CD8-positive, alpha-beta memory T cell (primary cell): ENCODE data around the gene DBNDD2. TPM values are rescaled to one million over a fixed set of nuclear protein-coding genes. Genes with fewer than 3 reads are reported as not detected.

ENCODE experiments used
- CTCF ChIA-PET: fragments of 350-600 bp; sonication (Branson Sonifier 250); formaldehyde crosslinking; loops from one replicate; lab custom pipeline; 2021; ENCODE audit warnings: antibody characterized with exemption; lab: Charles Lee
- POLR2A ChIA-PET: fragments of 350-600 bp; sonication (Branson Sonifier 250); formaldehyde crosslinking; loops from one replicate; lab custom pipeline; 2021; ENCODE audit warnings: antibody characterized with exemption; lab: Charles Lee
- DNase-seq, 5 donors: peaks; one replicate each; pipeline versions ENCODE4 v3.0.0 to v3.0.0-alpha.2; 2020 to 2022; ENCODE audit warnings: mixed read lengths in 1 of 5
- H3K27ac ChIP-seq: one replicate; pipeline ENCODE4 v1.7.0; 2013; ENCODE audit warnings: low read depth, mild to moderate bottlenecking, low read length, moderate library complexity
- H3K27me3 ChIP-seq: 2 replicates; pipeline ENCODE4 v1.7.0; 2013; ENCODE audit warnings: low read length, mild to moderate bottlenecking; ENCODE audit not compliant: insufficient read depth, poor library complexity, severe bottlenecking
- H3K36me3 ChIP-seq: 2 replicates; pipeline ENCODE4 v1.7.0; 2013; ENCODE audit warnings: mild to moderate bottlenecking, low read length, moderate library complexity; ENCODE audit not compliant: insufficient read depth
- H3K4me1 ChIP-seq: 2 replicates; pipeline ENCODE4 v1.7.0; 2013; ENCODE audit warnings: mild to moderate bottlenecking, low read length, moderate library complexity; ENCODE audit not compliant: insufficient read depth
- H3K4me3 ChIP-seq: 2 replicates; pipeline ENCODE4 v1.7.0; 2013; ENCODE audit warnings: mild to moderate bottlenecking, low read length
- H3K9me3 ChIP-seq: 2 replicates; pipeline ENCODE4 v1.7.0; 2013; ENCODE audit warnings: mild to moderate bottlenecking, low read length
- H3K27ac Mint-ChIP-seq, 8 donors: one replicate each; pipeline ENCODE4 v1.8.0; 2020 to 2021; ENCODE audit warnings: mixed read lengths in 8 of 8, mild to moderate bottlenecking in 6 of 8, inconsistent platforms in 3 of 8, moderate library complexity in 3 of 8
- H3K27me3 Mint-ChIP-seq, 2 donors: one replicate each; pipeline ENCODE4 v1.8.0; 2020 to 2021; ENCODE audit warnings: mixed read lengths in 2 of 2, mild to moderate bottlenecking in 1 of 2, moderate library complexity in 1 of 2
- H3K36me3 Mint-ChIP-seq, 3 donors: one replicate each; pipeline ENCODE4 v1.8.0; 2020 to 2021; ENCODE audit warnings: mixed read lengths in 3 of 3, inconsistent platforms in 1 of 3, mild to moderate bottlenecking in 1 of 3
- H3K4me1 Mint-ChIP-seq, 3 donors: one replicate each; pipeline ENCODE4 v1.8.0; 2020 to 2021; ENCODE audit warnings: mixed read lengths in 3 of 3, inconsistent platforms in 1 of 3, mild to moderate bottlenecking in 1 of 3
- H3K4me3 Mint-ChIP-seq, 7 donors: one replicate each; pipeline ENCODE4 v1.8.0; 2020 to 2021; ENCODE audit warnings: mixed read lengths in 7 of 7, mild to moderate bottlenecking in 6 of 7, moderate library complexity in 4 of 7, inconsistent platforms in 2 of 7
- H3K9me3 Mint-ChIP-seq, 5 donors: one replicate each; pipeline ENCODE4 v1.8.0; 2020 to 2022; ENCODE audit warnings: mixed read lengths in 5 of 5, mild to moderate bottlenecking in 3 of 5, moderate library complexity in 2 of 5, inconsistent platforms in 1 of 5
- polyA plus RNA-seq: library from polyadenylated mRNA; unstranded; fragments of 300-500 nt; fragmentation: Illumina TruSeq; gene quantifications from one replicate; pipeline ENCODE4 v1.2.3, GENCODE V29; 2021
- total RNA-seq, 2 experiments: library from RNA; stranded (reverse); gene quantifications; one replicate each; pipeline ENCODE4 v1.2.3, GENCODE V29; 2021

Gene DBNDD2
- total and polyA plus RNA-seq, 3 experiments from 2014 or later: 11.3 to 15.2 (median 12.6) TPM

- Mint-ChIP-seq H3K9me3 (no peaks in the 10 kb centered on the region), H3K27me3 (no peaks in the 10 kb centered on the region), H3K4me1 (peaks cover 36 to 50% (median 44%) of the 10 kb centered on the region in 3 donors), H3K4me3 (peak overlapping the region in 2 of 7 donors; percentile 70 to 96), H3K36me3 (peaks cover 0 to 81% (median 20%) of the 10 kb centered on the region in 3 donors), H3K27ac (peak overlapping the region in 6 of 8 donors; percentile 13 to 92 (median 60))
- no peak for DNase-seq
- H3K36me3 ChIP-seq: peaks cover 44% of the 10 kb centered on the region
- POLR2A ChIA-PET: interaction anchor here (1.1 kb wide), 1 partner anchor 57 kb away, joined by 3 read pairs; the partner anchor contains the start of gene SYS1
- peaks cover 21% of the 10 kb centered on the region for H3K4me1 ChIP-seq
- no peaks in the 10 kb centered on the region for H3K9me3 ChIP-seq
- CTCF ChIA-PET: interaction anchor here (1.1 to 5.1 kb wide), 4 partner anchors 15 to 57 kb away, joined by 3 to 23 read pairs (median 14); partner anchors contain the start of gene SYS1
- H3K27ac ChIP-seq: no peak overlapping the region
- no peaks in the 10 kb centered on the region for H3K27me3 ChIP-seq
- no peak overlapping the region for H3K4me3 ChIP-seq
Measured at GRCh38 chr20:45419188-45420091, 11.4 kb downstream of the DBNDD2 start.

DNA sequence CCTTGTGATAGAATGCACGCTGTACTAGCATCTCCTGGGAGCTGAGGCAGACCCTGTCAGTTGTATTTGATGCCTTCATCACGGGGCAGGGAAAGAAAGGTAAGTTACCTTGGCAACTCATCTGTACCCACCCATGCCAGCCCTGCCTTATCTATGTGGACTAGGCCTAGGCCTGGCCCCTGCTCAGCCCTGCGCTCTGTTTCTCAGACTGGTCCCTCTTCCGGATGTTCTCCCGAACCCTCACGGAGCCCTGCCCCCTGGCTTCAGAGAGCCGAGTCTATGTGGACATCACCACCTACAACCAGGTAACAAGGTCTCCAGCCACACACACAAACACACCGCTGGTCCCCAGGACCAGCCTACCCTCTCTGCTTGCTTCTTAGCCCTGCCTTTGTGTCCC lies 12.0 kb downstream of the DBNDD2 start:
- H3K9me3 Mint-ChIP-seq: no peaks in the 10 kb centered on the region
- DNase-seq: no peak
- ChIA-PET POLR2A (no interaction called here), CTCF (interaction anchor here (1.6 to 5.1 kb wide), 3 partner anchors 17 to 57 kb away, joined by 6 to 23 read pairs (median 23); partner anchors contain the start of gene SYS1)
- peaks cover 33 to 46% (median 42%) of the 10 kb centered on the region in 3 donors for H3K4me1 Mint-ChIP-seq
- peak overlapping the region in 7 of 8 donors; percentile 1 to 71 (median 54) for H3K27ac Mint-ChIP-seq
- H3K36me3 Mint-ChIP-seq: peaks cover 0 to 86% (median 20%) of the 10 kb centered on the region in 3 donors
- Histone ChIP-seq H3K4me3 (no peak overlapping the region), H3K4me1 (peaks cover 19% of the 10 kb centered on the region), H3K27me3 (no peaks in the 10 kb centered on the region), H3K27ac (no peak overlapping the region), H3K9me3 (no peaks in the 10 kb centered on the region), H3K36me3 (peaks cover 48% of the 10 kb centered on the region)
- H3K4me3 Mint-ChIP-seq: peak overlapping the region in 2 of 7 donors; percentile 33 to 47
- no peaks in the 10 kb centered on the region for H3K27me3 Mint-ChIP-seq

DNA sequence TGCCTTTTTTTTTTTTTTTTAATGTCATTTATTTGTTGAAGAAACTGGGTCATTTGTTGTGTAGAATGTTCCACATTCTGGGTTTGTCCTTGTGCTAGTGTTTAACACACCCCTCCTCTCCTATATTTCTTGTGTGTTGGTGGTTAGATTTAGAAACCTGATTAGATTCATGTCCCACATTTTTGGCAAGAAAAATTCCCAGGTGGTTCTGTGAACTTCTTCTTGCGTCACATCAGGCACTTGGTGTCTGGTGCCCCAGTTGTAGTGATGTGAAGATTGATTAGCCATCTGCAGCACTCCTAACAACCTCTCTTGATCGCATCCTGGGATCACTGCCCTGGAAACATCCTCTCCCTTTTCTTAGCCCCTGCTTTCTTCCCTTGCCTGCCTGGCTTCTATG lies 15.6 kb downstream of the DBNDD2 start:
- no peak for DNase-seq
- CTCF ChIA-PET: interaction anchor here (1.3 kb wide), 1 partner anchor 50 kb away, joined by 3 read pairs; no protein-coding TSS in a partner anchor
- H3K27me3 ChIP-seq: no peaks in the 10 kb centered on the region
- H3K27me3 Mint-ChIP-seq: no peaks in the 10 kb centered on the region
- H3K4me3 ChIP-seq: no peak overlapping the region
- H3K36me3 ChIP-seq: peaks cover 48% of the 10 kb centered on the region
- POLR2A ChIA-PET: no interaction called here
- no peaks in the 10 kb centered on the region for H3K4me1 ChIP-seq
- H3K9me3 ChIP-seq: no peaks in the 10 kb centered on the region
- H3K4me1 Mint-ChIP-seq: peaks cover 2 to 12% (median 7%) of the 10 kb centered on the region in 3 donors
- H3K4me3 Mint-ChIP-seq: no peak overlapping the region
- H3K9me3 Mint-ChIP-seq: no peaks in the 10 kb centered on the region
- H3K27ac Mint-ChIP-seq: no peak overlapping the region
- no peak overlapping the region for H3K27ac ChIP-seq
- peaks cover 0 to 90% (median 23%) of the 10 kb centered on the region in 3 donors for H3K36me3 Mint-ChIP-seq

- ChIA-PET CTCF (no interaction called here), POLR2A (no interaction called here)
- Histone ChIP-seq H3K4me1 (no peaks in the 10 kb centered on the region), H3K9me3 (no peaks in the 10 kb centered on the region), H3K27ac (no peak overlapping the region), H3K4me3 (no peak overlapping the region), H3K27me3 (no peaks in the 10 kb centered on the region), H3K36me3 (peaks cover 34% of the 10 kb centered on the region)
- no peaks in the 10 kb centered on the region for H3K9me3 Mint-ChIP-seq
- no peak overlapping the region for H3K4me3 Mint-ChIP-seq
- H3K27me3 Mint-ChIP-seq: no peaks in the 10 kb centered on the region
- peaks cover 0 to 75% (median 14%) of the 10 kb centered on the region in 3 donors for H3K36me3 Mint-ChIP-seq
- no peaks in the 10 kb centered on the region for H3K4me1 Mint-ChIP-seq
- no peak for DNase-seq
- no peak overlapping the region for H3K27ac Mint-ChIP-seq
Measured at GRCh38 chr20:45425561-45425960, 17.5 kb downstream of the DBNDD2 start.

DNA sequence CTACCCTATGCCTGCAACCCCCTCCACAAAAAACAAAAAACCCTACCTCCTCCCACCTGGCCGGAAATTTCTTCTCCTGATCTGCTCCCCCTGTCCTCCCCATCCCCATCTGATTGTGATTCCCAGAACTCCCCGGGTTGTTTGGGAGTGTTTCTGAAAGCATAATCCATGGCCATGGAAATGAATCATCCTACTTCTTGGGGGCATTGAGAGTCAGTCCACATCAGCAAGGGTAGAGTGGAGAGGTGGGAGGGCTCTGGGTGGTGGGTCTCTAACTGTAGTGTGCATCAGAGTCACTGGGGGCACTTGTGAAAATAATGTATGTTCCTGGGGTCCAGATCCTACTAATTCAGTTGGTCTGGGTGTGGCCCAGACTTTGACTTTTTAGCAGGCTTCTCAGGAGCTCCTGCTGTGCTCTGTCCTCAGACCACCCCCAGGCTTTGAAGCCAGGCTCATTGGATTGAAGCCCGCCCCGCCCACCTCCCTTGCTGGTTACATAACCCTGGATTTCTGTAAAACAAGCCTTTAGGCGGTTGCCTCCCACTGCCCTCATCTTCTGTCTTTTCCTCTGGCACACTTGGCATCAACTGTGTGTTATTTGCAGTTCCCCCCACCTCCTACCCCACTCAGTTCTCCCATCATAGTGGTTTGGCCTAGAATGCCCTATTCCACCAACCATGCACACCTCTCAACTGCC lies 18.4 kb downstream of the DBNDD2 start:
- Mint-ChIP-seq H3K4me1 (peaks cover 0 to 2% (median 0%) of the 10 kb centered on the region in 3 donors), H3K9me3 (no peaks in the 10 kb centered on the region), H3K27ac (peak overlapping the region in 4 of 8 donors; percentile 26 to 91 (median 42)), H3K27me3 (peaks cover 0 to 2% of the 10 kb centered on the region in 2 donors), H3K4me3 (no peak overlapping the region), H3K36me3 (peaks cover 0 to 70% (median 11%) of the 10 kb centered on the region in 3 donors)
- H3K27me3 ChIP-seq: no peaks in the 10 kb centered on the region
- ChIA-PET POLR2A (no interaction called here), CTCF (interaction anchor here (1.8 kb wide), 1 partner anchor 10 kb away, joined by 10 read pairs; no protein-coding TSS in a partner anchor)
- H3K9me3 ChIP-seq: no peaks in the 10 kb centered on the region
- DNase-seq: no peak
- H3K27ac ChIP-seq: no peak overlapping the region
- H3K4me1 ChIP-seq: no peaks in the 10 kb centered on the region
- peaks cover 26% of the 10 kb centered on the region for H3K36me3 ChIP-seq
- no peak overlapping the region for H3K4me3 ChIP-seq

DNA sequence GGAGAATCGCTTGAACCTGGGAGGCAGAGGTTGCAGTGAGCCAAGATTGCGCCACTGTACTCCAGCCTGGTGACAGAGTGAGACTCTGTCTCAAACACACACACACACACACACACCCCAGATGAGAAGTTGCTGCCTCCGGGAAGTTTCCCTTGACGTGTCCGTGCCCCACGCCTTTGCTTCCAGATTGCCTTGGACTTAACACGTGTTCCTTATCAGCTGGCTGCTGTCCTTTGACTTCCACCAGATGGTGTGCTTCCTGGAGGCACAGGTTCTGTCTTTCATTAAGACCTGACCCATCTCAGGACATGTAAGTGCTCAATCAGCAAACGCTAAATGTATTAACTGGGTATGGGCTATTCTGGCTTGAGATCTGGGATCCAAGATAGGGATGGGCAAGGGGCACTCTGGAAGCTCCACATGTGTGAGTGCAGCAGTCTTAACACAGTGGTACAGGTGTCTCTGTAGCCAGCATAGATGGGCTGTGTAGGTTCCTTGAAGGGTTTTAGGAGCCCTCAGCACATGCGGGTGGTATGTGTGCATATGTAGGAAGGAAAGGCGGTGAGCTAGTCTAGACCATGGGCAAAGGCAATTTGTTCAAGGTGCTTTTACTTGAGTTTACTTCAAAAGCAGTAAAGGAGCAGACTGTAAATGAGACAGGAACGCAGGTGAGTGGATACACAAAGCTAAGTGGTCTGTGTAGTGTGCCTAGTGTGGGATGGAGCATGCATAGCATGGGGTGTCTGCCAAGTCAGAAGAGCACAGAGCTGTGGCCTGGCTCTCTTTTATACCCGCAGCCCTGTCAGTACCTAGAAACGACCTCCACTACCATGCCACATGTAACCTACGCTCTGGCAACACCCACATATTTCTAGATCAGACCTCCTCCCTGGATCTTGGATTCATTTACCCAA lies 19.4 kb downstream of the DBNDD2 start:
- Histone ChIP-seq H3K9me3 (no peaks in the 10 kb centered on the region), H3K36me3 (peaks cover 18% of the 10 kb centered on the region), H3K27ac (no peak overlapping the region), H3K4me1 (peaks cover 5% of the 10 kb centered on the region), H3K4me3 (no peak overlapping the region), H3K27me3 (no peaks in the 10 kb centered on the region)
- POLR2A ChIA-PET: no interaction called here
- Mint-ChIP-seq H3K4me3 (no peak overlapping the region), H3K27ac (peak overlapping the region in 4 of 8 donors; percentile 7 to 71 (median 32)), H3K27me3 (peaks cover 0 to 2% of the 10 kb centered on the region in 2 donors), H3K4me1 (peaks cover 4 to 6% (median 5%) of the 10 kb centered on the region in 3 donors), H3K9me3 (no peaks in the 10 kb centered on the region), H3K36me3 (peaks cover 3 to 63% (median 14%) of the 10 kb centered on the region in 3 donors)
- CTCF ChIA-PET: interaction anchor here (1.8 kb wide), 1 partner anchor 9 kb away, joined by 10 read pairs; no protein-coding TSS in a partner anchor
- no peak for DNase-seq

DNA sequence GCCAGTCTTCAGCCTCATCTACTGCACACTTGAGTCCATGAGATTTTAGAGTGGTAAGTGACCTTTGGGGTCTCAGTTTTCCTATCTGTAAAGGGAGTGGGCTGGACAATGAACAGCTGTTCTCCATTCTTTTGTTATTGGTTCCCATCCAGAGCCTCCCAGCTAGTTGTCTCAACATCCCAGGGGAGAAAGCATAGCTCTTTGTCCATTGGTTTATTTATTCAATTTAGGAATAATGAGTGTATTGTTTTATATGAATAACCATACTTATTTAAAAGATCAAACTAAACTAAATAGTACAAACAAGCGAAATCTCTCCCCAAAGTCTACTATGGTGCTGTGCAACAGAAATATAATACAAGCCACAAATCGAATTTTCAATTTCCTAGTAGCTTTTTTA lies 21.5 kb downstream of the DBNDD2 start:
- Mint-ChIP-seq H3K9me3 (no peaks in the 10 kb centered on the region), H3K4me3 (no peak overlapping the region), H3K27ac (no peak overlapping the region), H3K27me3 (peaks cover 0 to 2% of the 10 kb centered on the region in 2 donors), H3K36me3 (peaks cover 9 to 48% (median 12%) of the 10 kb centered on the region in 3 donors), H3K4me1 (peaks cover 6 to 13% (median 11%) of the 10 kb centered on the region in 3 donors)
- H3K27ac ChIP-seq: no peak overlapping the region
- no peak for DNase-seq
- H3K4me3 ChIP-seq: no peak overlapping the region
- ChIA-PET CTCF (interaction anchor here (1.1 to 1.3 kb wide), 3 partner anchors 12 to 67 kb away, joined by 4 to 5 read pairs (median 5); partner anchors contain the start of gene SYS1), POLR2A (interaction anchor here (0.8 kb wide), 1 partner anchor 56 kb away, joined by 4 read pairs; no protein-coding TSS in a partner anchor)
- peaks cover 8% of the 10 kb centered on the region for H3K4me1 ChIP-seq
- H3K36me3 ChIP-seq: peaks cover 2% of the 10 kb centered on the region
- no peaks in the 10 kb centered on the region for H3K9me3 ChIP-seq
- no peaks in the 10 kb centered on the region for H3K27me3 ChIP-seq
